ENCODE measurements around the gene DDX31.

DDX31 gene

DNA sequence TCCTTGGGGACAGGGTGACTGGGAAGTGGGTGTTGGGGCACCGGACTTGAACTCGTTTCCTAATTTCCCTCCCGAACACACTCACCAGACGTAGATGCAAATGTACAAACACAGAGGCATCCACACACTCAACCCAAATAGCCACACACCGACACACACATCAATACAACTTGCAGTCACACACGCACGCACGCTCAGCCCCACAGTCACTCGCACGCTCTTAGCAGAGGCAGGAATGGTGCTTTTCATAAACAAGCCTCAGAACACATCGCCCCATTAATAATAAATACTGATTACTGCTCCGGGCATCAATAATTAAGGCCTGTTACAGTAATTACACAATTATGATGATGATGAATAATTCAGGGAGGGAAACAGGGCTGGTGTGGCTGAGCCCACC is 81.7 kb downstream of the DDX31 start:
- TF ChIP-seq TAF1 (IDR thresholded peaks at IDR 0.05; ENCODE audit: borderline replicate concordance, insufficient read depth, low read length) (no peak), FOXP2 (optimal IDR thresholded peaks at IDR 0.05; ENCODE audit: borderline replicate concordance, extremely low read depth, extremely low read length, insufficient read depth) (no peak), REST (IDR thresholded peaks at IDR 0.05; ENCODE audit: insufficient read depth in 1 of 2, low read depth in 2 of 2, low read length in 2 of 2) (no peak), POLR2AphosphoS5 (IDR thresholded peaks at IDR 0.05; ENCODE audit: low read depth, low read length) (no peak)

DNA sequence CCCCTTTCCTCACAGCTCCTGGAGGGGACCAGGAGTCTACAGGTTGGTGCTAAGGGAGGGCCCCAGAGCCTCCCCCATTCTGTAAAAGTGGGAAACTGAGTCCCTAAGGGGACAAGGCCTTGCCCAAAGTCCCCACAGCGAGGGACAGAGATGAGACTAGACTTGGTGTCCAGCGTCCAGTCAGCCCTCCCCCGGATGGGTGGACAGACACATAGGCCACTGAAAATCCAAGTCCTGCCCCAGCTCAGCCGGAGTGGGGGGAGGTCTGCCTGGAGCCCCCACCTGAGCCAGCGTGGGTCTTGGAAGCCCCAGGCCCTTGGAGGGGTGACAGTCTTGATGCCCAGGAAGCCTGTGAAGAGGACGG is 82.2 kb downstream of the DDX31 start:
- TF ChIP-seq REST (IDR thresholded peaks at IDR 0.05; ENCODE audit: insufficient read depth in 1 of 2, low read depth in 2 of 2, low read length in 2 of 2) (no peak), FOXP2 (optimal IDR thresholded peaks at IDR 0.05; ENCODE audit: borderline replicate concordance, extremely low read depth, extremely low read length, insufficient read depth) (no peak), TAF1 (IDR thresholded peaks at IDR 0.05; ENCODE audit: borderline replicate concordance, insufficient read depth, low read length) (no peak), POLR2AphosphoS5 (IDR thresholded peaks at IDR 0.05; ENCODE audit: low read depth, low read length) (no peak), SIN3A (IDR thresholded peaks at IDR 0.05; ENCODE audit: borderline replicate concordance, insufficient read depth, low read length) (no peak)

DNA sequence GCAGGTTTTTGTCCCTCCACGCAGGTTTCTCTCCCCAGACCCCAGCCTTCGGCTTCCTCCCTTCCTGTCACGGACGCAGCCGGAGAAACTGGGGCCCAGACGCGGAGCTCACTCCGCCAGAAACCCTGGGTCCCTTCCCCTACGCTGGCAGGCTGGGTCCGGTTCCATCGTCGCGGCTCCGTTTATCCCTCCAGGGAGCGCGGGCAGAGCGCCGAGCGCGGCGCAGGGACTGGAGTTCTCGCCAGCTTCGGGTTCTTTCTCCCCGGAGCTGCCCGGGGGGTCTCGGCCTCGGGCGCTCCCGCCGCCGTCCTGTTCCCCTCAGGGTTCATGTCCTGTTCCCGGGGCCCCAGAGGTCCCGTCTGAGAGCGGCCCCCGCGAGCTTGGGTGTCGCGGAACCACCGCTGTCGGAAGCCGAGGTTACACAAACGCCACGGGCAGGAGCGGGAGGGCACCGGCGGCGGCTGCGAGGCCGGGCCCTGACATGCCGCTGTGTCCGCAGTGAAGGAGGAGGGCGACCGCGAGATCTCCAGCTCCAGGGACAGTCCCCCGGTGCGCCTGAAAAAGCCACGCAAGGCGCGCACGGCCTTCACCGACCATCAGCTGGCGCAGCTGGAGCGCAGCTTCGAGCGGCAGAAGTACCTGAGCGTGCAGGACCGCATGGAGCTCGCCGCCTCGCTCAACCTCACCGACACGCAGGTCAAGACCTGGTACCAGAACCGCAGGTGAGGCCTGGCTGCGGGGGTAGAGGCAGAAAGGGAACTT is 82.8 kb downstream of the DDX31 start:
- TF ChIP-seq FOXP2 (optimal IDR thresholded peaks at IDR 0.05; ENCODE audit: borderline replicate concordance, extremely low read depth, extremely low read length, insufficient read depth) (no peak), SIN3A (IDR thresholded peaks at IDR 0.05; ENCODE audit: borderline replicate concordance, insufficient read depth, low read length) (no peak), REST (IDR thresholded peaks at IDR 0.05; ENCODE audit: insufficient read depth in 1 of 2, low read depth in 2 of 2, low read length in 2 of 2) (no peak), POLR2AphosphoS5 (IDR thresholded peaks at IDR 0.05; ENCODE audit: low read depth, low read length) (no peak), TAF1 (IDR thresholded peaks at IDR 0.05; ENCODE audit: borderline replicate concordance, insufficient read depth, low read length) (no peak)

DNA sequence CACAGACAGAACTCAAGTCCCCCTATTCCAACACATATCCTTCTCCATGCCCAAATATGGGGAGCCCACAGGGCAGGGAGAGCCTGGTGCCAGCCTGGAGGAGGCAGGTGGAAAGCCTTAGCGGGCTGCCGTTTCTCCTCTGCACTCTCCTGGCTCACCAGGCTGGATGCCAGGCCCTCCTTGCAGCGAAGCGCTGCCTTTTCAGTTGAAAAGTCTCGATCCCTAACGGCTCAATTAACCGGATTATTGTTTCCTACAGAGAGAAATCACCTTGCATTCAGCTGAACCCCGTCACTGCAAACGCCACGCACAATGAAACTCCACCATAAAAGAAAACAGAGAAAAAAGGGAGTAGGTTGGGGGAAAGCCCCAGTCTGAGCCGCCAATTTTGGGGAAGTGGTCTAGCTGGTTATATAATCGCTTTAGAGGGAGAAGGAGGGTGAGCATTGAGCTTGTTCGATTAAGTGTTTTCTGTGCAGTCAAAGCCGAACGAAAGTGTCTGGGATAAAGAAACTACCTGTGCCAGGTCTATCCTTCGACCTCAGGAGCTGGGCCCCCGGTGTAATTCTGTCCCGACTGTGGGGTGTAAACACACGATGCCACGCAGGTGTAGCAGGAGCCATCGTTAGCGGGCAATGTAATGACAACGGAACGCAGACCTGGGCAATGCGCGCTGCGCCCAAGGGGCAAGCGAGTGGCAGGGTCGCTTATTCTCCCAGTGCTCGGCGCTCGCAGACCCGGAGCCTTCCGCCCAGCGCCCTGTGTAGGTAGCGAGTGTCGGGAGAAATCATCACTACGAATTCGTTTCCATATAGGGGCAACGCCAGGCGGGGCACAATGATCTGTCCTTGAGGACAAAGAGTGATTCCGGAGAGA is 83.6 kb downstream of the DDX31 start:
- TF ChIP-seq POLR2AphosphoS5 (IDR thresholded peaks at IDR 0.05; ENCODE audit: low read depth, low read length) (no peak), FOXP2 (optimal IDR thresholded peaks at IDR 0.05; ENCODE audit: borderline replicate concordance, extremely low read depth, extremely low read length, insufficient read depth) (no peak), SIN3A (IDR thresholded peaks at IDR 0.05; ENCODE audit: borderline replicate concordance, insufficient read depth, low read length) (no peak), REST (IDR thresholded peaks at IDR 0.05; ENCODE audit: insufficient read depth in 1 of 2, low read depth in 2 of 2, low read length in 2 of 2) (no peak), TAF1 (IDR thresholded peaks at IDR 0.05; ENCODE audit: borderline replicate concordance, insufficient read depth, low read length) (no peak)
